IPS-20b (cell line): ENCODE data around the gene LHB.
"Not testable (repeated sequence)": the region's sequence is repeated elsewhere in the genome, so short reads cannot be mapped to it uniquely, and the experiment has no call there.

Experiments used
- H3K27ac ChIP-seq: one replicate; pipeline ENCODE4 v1.5.1; 2013; ENCODE audit warnings: low read length
- H3K27me3 ChIP-seq: 2 replicates; pipeline ENCODE4 v1.6.1; 2013; ENCODE audit warnings: mild to moderate bottlenecking, low read length, inconsistent platforms; ENCODE audit not compliant: insufficient read depth
- H3K36me3 ChIP-seq: 2 replicates; pipeline ENCODE4 v1.6.1; 2013; ENCODE audit warnings: low read depth, mild to moderate bottlenecking, inconsistent platforms, low read length, moderate library complexity; ENCODE audit not compliant: insufficient read depth
- H3K4me1 ChIP-seq: 2 replicates; pipeline ENCODE4 v1.6.1; 2013; ENCODE audit warnings: mild to moderate bottlenecking, control low read depth, inconsistent platforms, low read length, moderate library complexity; ENCODE audit not compliant: insufficient read depth
- H3K4me3 ChIP-seq: 2 replicates; pipeline ENCODE4 v1.5.1; 2013; ENCODE audit warnings: mild to moderate bottlenecking, low read length, inconsistent platforms
- H3K9ac ChIP-seq: 2 replicates; pipeline ENCODE4 v1.6.1; 2013; ENCODE audit warnings: low read depth, mild to moderate bottlenecking, inconsistent platforms, low read length, moderate library complexity
- H3K9me3 ChIP-seq: 2 replicates; pipeline ENCODE4 v1.6.1; 2013; ENCODE audit warnings: mild to moderate bottlenecking, low read depth, low read length, inconsistent platforms; ENCODE audit not compliant: insufficient read depth

LHB gene

DNA sequence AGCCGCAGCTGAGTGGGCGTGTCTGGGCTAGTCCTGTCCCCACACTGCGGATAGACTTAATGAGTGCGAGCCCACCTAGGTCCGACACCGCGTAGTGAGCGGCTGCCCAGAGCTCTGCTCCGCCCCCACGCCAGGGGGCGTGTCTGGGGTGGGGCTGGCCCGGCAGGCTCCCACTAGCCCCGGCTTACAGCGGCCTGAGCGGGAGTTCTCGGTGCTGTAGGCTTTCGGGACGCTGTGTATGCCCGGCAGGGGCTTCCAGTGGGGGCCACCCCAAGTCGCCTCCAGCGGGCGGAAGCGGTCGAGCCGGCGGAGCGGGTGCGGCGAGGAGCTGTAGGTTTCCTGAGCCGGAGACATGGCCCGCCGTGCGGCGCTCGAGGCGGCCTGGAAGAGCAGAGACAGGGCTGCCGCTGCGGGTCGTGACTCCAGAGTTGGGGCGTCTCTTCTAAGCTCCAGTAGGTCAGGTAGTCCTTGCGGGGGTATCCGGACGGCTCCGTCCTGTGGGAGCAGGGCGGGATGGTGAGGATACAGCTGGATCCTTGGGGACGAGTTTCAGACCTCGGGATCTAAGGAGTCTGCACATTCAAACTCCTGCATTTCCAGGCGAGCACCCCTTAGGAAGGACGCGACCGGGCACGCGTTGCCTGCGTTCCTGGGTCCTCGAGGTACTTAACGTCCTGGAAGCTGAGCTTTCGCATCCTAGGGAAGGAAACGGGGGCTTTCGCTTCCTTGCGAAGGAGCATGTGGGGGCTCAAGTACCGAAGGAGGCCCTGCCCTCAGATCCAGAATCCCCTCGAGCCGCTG is 39.4 kb upstream of the LHB start:
- no peaks in the 10 kb centered on the region for H3K9me3 ChIP-seq
- H3K27ac ChIP-seq: no peak overlapping the region
- H3K4me1 ChIP-seq: 0 out of 2 replicates have a peak, but pooled peaks cover 3% of the 10 kb centered on the region
- H3K9ac ChIP-seq: no peak overlapping the region
- peaks cover 53% of the 10 kb centered on the region for H3K27me3 ChIP-seq
- H3K4me3 ChIP-seq: peak overlapping the region; percentile 65
- no peaks in the 10 kb centered on the region for H3K36me3 ChIP-seq

DNA sequence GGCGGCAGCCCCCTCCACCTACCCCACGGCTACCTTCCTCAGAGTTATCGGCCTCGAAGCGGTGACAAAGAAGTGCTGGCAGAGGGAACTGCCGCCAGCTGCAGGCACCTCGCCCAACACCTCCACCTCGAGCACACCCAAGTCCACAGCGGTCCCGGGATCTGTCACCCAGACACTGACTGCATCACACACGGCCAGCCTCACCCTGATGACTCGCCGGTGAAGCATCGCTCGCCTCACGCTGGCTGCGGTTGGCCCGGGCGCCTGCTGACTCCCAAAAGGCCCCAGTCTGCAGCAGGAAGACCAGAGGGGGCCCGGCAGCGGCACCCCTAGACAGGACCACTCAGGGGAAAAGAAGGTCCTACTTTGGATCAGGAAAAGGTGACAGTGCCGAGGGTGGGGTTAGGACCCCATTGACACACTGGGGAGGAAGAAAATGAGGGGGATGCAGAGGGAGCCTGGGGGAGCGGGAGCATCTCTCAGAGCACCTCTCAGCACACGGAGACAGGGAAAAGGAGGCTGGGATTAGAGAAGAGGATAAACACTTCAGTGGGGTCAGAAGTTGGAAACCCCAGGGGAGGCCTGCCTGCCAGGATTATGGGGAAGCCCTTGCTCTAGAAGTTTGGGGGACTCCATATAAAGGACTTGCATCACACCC is 33.6 kb upstream of the LHB start:
- H3K9ac ChIP-seq, H3K4me1 ChIP-seq, H3K27me3 ChIP-seq, H3K9me3 ChIP-seq, H3K27ac ChIP-seq, H3K36me3 ChIP-seq, H3K4me3 ChIP-seq: not testable (repeated sequence)

DNA sequence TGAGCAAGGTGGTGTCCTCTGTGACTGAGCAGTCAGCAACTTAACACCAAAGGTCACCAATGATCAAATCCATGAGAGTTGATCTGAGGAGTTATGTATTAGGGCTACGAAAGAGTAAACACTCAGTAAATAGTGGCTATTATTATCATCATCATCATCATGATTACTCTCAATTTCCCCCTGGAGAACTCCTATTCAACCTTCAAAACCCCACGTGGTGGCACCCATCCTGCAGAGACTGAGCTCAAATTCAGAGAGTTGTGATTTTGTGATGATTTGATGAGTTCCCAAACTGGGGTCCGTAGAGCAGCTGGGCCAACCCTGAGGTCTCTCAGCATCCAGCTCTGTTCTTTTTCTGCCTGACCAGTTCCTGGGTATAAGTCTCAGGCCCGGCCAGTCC is 32.9 kb upstream of the LHB start:
- not testable (repeated sequence) for H3K27ac ChIP-seq, H3K36me3 ChIP-seq, H3K4me1 ChIP-seq, H3K9me3 ChIP-seq, H3K4me3 ChIP-seq, H3K9ac ChIP-seq, H3K27me3 ChIP-seq

DNA sequence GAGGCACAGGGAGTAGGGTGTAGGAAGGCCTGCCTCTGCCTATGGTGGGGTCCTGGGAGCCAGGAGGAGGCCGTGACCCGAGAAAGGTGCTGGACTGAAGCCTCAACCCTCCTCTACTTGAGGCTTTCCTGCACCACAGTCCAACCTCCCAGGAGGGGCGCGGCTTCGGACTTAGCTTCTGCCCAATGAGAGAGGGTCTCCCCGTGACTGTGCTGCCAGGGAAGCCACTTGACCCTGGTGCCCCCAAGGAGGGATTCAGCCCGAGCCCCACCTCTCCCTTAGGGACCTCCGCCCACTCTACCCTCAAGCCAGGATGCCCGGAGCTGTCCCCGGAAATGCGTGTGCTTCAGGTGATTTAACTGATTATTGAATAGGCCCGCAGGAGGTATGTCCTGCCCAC is 32.1 kb upstream of the LHB start, which contains the start of gene CGB8:
Gene CGB8, minus strand, starts transcription at position 101 of the 400 bp plus-strand sequence. CDS start 372 bp downstream, outside the sequence.
- not testable (repeated sequence) for H3K27ac ChIP-seq, H3K4me1 ChIP-seq, H3K9ac ChIP-seq, H3K27me3 ChIP-seq, H3K36me3 ChIP-seq, H3K9me3 ChIP-seq, H3K4me3 ChIP-seq

DNA sequence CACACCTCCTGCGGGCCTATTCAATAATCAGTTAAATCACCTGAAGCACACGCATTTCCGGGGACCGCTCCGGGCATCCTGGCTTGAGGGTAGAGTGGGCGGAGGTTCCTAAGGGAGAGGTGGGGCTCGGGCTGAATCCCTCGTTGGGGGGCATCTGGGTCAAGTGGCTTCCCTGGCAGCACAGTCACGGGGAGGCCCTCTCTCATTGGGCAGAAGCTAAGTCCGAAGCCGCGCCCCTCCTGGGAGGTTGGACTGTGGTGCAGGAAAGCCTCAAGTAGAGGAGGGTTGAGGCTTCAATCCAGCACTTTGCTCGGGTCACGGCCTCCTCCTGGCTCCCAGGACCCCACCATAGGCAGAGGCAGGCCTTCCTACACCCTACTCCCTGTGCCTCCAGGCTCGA is 26.7 kb upstream of the LHB start, which contains the start of gene CGB5:
Gene CGB5, plus strand, starts transcription at position 301 of the 400 bp plus-strand sequence. CDS start 362 bp downstream, outside the sequence.
- H3K4me3 ChIP-seq, H3K4me1 ChIP-seq, H3K36me3 ChIP-seq, H3K9me3 ChIP-seq, H3K9ac ChIP-seq, H3K27ac ChIP-seq, H3K27me3 ChIP-seq: not testable (repeated sequence)

DNA sequence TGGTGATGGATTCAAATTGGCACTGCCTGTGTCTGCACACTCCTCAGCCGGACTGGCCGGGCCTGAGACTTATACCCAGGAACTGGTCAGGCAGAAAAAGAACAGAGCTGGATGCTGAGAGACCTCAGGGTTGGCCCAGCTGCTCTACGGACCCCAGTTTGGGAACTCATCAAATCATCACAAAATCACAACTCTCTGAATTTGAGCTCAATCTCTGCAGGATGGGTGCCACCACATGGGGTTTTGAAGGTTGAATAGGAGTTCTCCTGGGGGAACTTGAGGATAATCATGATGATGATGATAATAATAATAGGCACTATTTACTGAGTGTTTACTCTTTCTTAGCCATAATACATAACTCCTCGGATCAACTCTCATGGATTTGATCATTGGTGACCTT is 25.8 kb upstream of the LHB start:
- not testable (repeated sequence) for H3K36me3 ChIP-seq, H3K9ac ChIP-seq, H3K9me3 ChIP-seq, H3K27ac ChIP-seq, H3K4me1 ChIP-seq, H3K27me3 ChIP-seq, H3K4me3 ChIP-seq

DNA sequence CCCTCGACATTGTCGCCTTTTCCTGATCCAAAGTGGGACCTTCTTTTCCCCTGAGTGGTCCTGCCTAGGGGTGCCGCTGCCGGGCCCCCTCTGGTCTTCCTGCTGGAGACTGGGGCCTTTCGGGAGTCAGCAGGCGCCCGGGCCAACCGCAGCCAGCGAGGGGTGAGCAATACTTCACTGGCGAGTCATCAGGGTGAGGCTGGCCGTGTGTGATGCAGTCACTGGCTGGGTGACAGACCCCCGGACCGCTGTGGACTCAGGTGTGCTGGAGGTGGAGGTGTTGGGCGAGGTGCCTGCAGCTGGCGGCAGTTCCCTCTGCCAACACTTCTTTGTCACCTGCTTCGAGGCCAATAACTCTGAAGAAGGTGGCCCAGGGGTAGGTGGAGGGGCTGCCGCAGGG is 25.3 kb upstream of the LHB start:
- H3K4me3 ChIP-seq: no peak overlapping the region
- no peaks in the 10 kb centered on the region for H3K4me1 ChIP-seq
- no peak overlapping the region for H3K27ac ChIP-seq
- H3K9ac ChIP-seq: no peak overlapping the region
- no peaks in the 10 kb centered on the region for H3K9me3 ChIP-seq
- H3K27me3 ChIP-seq: no peaks in the 10 kb centered on the region
- no peaks in the 10 kb centered on the region for H3K36me3 ChIP-seq

DNA sequence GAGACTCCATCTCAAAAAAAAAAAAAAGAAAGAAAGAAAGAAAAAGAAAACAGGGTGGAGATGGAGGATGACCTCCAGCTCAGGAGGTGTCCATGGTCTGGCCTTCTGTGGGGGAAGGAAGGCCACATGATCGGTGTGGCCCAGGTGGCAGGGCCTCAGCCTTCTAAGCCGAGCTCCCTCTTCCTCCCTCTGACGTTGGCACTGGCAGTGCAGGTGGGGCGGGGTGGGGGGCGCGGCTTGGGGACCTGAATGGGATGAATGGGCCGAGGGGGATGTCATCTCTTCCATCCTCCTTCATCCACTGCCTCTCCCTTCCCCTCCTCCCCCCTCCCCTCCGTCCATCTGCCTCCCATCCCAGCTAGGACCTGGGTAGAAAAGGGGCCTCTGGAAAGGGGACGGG is 22.8 kb upstream of the LHB start:
- not testable (repeated sequence) for H3K4me1 ChIP-seq, H3K27ac ChIP-seq, H3K4me3 ChIP-seq, H3K9me3 ChIP-seq, H3K9ac ChIP-seq, H3K27me3 ChIP-seq, H3K36me3 ChIP-seq

DNA sequence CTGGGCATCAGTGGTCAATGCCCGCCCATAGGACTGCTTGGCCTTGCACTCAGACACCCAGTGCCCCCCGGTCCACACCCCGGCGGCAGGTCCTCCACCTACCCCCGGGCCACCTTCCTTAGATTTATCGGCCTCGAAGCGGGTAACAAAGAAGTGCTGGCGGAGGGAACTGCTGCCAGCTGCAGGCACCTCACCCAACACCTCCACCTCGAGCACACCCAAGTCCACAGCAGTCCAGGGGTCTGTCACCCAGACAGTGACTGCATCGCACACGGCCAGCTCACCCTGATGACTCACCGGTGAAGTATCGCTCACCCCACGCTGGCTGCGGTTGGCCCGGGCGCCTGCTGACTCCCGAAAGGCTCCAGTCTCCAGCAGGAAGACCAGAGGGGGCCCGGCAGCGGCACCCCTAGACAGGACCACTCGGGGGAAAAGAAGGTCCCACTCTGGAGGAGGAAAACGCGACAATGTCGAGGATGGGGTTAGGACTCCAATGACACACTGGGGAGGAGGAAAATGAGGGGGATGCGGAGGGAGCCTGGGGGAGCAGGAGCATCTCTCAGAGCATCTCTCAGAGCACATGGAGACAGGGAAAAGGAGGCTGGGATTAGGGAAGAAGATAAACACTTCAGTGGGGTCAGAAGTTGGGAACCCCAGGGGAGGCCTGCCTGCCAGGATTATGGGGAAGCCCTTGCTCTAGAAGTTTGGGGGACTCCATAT is 21.8 kb upstream of the LHB start:
- H3K4me3 ChIP-seq, H3K4me1 ChIP-seq, H3K36me3 ChIP-seq, H3K9me3 ChIP-seq, H3K27ac ChIP-seq, H3K27me3 ChIP-seq, H3K9ac ChIP-seq: not testable (repeated sequence)

DNA sequence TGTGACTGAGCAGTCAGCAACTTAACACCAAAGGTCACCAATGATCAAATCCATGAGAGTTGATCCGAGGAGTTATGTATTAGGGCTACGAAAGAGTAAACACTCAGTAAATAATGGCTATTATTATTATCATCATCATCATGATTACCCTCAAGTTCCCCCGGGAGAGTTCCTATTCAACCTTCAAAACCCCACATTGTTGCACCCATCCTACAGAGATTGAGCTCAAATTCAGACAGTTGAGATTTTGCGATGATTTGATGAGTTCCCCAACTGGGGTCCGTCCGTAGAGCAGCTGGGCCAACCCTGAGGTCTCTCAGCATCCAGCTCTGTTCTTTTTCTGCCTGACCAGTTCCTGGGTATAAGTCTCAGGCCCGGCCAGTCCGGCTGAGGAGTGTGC is 21.2 kb upstream of the LHB start:
- not testable (repeated sequence) for H3K27ac ChIP-seq, H3K4me1 ChIP-seq, H3K36me3 ChIP-seq, H3K9ac ChIP-seq, H3K27me3 ChIP-seq, H3K4me3 ChIP-seq, H3K9me3 ChIP-seq

DNA sequence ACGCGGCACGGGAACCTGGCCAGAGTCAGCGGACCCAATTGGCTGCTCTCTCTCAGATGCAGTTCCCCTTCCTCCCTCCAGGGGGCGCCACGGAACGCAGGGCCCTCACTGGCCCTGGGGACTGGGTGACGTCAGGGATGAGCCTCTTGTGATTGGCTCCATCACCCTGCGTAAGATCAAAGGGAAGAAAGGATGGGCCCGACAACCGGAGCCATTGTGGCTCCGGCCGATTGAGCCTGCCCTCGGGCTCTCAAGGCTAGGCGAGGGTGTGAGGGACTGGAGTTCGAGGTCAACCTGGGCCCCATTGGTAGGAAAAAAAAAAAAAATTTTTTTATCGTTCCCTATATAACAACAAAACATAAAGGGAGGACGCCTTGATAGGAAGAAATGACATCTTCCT is 19.9 kb upstream of the LHB start, which contains the start of gene CGB1:
Gene CGB1, minus strand, starts transcription at position 81 of the 400 bp plus-strand sequence. CDS start 184 bp downstream, outside the sequence.
- not testable (repeated sequence) for H3K27me3 ChIP-seq, H3K36me3 ChIP-seq, H3K4me3 ChIP-seq, H3K9ac ChIP-seq, H3K4me1 ChIP-seq, H3K27ac ChIP-seq, H3K9me3 ChIP-seq
